Testis (tissue), 3 donors: ENCODE data around the gene TFB1M. TPM values are rescaled to one million over a fixed set of nuclear protein-coding genes. Genes with fewer than 3 reads are reported as not detected.

Experiments used
- DNase-seq: peaks from one replicate; pipeline ENCODE4 v3.0.0-alpha.2; 2019
- H3K27ac ChIP-seq, 2 donors: fragments of 200-600 bp; sonication (generic); one replicate each; pipeline ENCODE4 v1.5.1; 2019
- H3K27me3 ChIP-seq: fragments of 200-600 bp; sonication (generic); one replicate; pipeline ENCODE4 v1.5.1; 2019
- H3K36me3 ChIP-seq: fragments of 200-600 bp; sonication (generic); one replicate; pipeline ENCODE4 v1.5.1; 2017; ENCODE audit warnings: low read depth; ENCODE audit errors: missing control alignments
- H3K4me1 ChIP-seq: fragments of 200-600 bp; sonication (generic); one replicate; pipeline ENCODE4 v1.5.1; 2019
- H3K4me3 ChIP-seq, 2 donors: fragments of 200-600 bp; sonication (generic); one replicate each; pipeline ENCODE4 v1.5.1; 2017 to 2019
- H3K9me3 ChIP-seq: fragments of 200-600 bp; sonication (generic); one replicate; pipeline ENCODE4 v1.5.1; 2017
- CTCF ChIP-seq, 3 experiments: fragments of 450-650 bp in 2 of 3; fragments of 200-600 bp in 1 of 3; sonication (generic) in 1 of 3; IDR thresholded peaks; one replicate each; pipeline ENCODE4 v1.5.1; 2016 to 2019; ENCODE audit warnings: antibody characterized with exemption in 3 of 3, mild to moderate bottlenecking in 2 of 3, moderate library complexity in 1 of 3
- POLR2A ChIP-seq: fragments of 450-650 bp; IDR thresholded peaks from one replicate; pipeline ENCODE4 v1.6.1; 2017; ENCODE audit warnings: antibody characterized with exemption, mild to moderate bottlenecking, moderate library complexity
- WGBS, 2 donors: methylation state at CpG; one replicate each; pipeline ENCODE4 v1.1.5; 2018; 5-methylcytosine and 5-hydroxymethylcytosine counted together
- intact Hi-C: fragments of 100-400 bp; cut with DNase I; formaldehyde crosslinking; loops from one replicate; pipeline ENCODE4 v1.15.1; 2023; ENCODE audit warnings: low total_unique reads
- polyA plus RNA-seq: library from polyadenylated mRNA; stranded (reverse); fragments of 350-450 nt; fragmentation: Illumina TruSeq; extraction: RNeasy Lipid Tissue Mini Kit (QIAGEN cat#74804); gene quantifications from one replicate; pipeline ENCODE4 v1.2.3, GENCODE V29; 2014; ENCODE audit warnings: low read depth, low replicate concordance; ENCODE audit not compliant: insufficient read depth
- total RNA-seq, 2 donors: library from RNA; depleted of rRNA; stranded (reverse); fragments of >200 nt; gene quantifications; one replicate each; pipeline ENCODE4 v1.2.3, GENCODE V29; 2016

The TFB1M gene
- total and polyA plus RNA-seq, 3 donors from 2014 or later = 32.2 to 47.1 (median 36.1) TPM

- no peak overlapping the region for H3K4me3 ChIP-seq
- no peak for DNase-seq
- no peaks in the 10 kb centered on the region for H3K36me3 ChIP-seq
- H3K27ac ChIP-seq = no peak overlapping the region
- H3K4me1 ChIP-seq = no peaks in the 10 kb centered on the region
- H3K27me3 ChIP-seq = no peaks in the 10 kb centered on the region
- WGBS, 2 donors = 76 to 90% methylated on average over 2 of the region's 2 CpGs
- TF ChIP-seq POLR2A (no peak), CTCF (IDR thresholded peaks at IDR 0.05) (no peak)
- H3K9me3 ChIP-seq = no peaks in the 10 kb centered on the region
- intact Hi-C loops = no loop called here
These were observed 26.5 kb downstream of the TFB1M start for GRCh38 chr6:155287762-155288161.

- H3K4me3 ChIP-seq = no peak overlapping the region
- no peak for DNase-seq
- H3K4me1 ChIP-seq = peaks cover 5% of the 10 kb centered on the region
- H3K27ac ChIP-seq = no peak overlapping the region
- H3K27me3 ChIP-seq = no peaks in the 10 kb centered on the region
- WGBS, 2 donors = 91 to 92% methylated on average over 4 of the region's 4 CpGs
- no peaks in the 10 kb centered on the region for H3K9me3 ChIP-seq
- TF ChIP-seq CTCF (IDR thresholded peaks at IDR 0.05) (no peak), POLR2A (no peak)
- H3K36me3 ChIP-seq = no peaks in the 10 kb centered on the region
- intact Hi-C loops = no loop called here
These were observed 29.5 kb downstream of the TFB1M start for GRCh38 chr6:155284775-155285174.

- intact Hi-C loops = no loop called here
- H3K27ac ChIP-seq = no peak overlapping the region
- H3K4me1 ChIP-seq = peaks cover 10% of the 10 kb centered on the region
- no peaks in the 10 kb centered on the region for H3K9me3 ChIP-seq
- WGBS, 2 donors = 83 to 93% methylated on average over 5 of the region's 5 CpGs
- no peaks in the 10 kb centered on the region for H3K36me3 ChIP-seq
- DNase-seq = no peak
- no peak overlapping the region for H3K4me3 ChIP-seq
- TF ChIP-seq POLR2A (no peak), CTCF (IDR thresholded peaks at IDR 0.05) (no peak)
- no peaks in the 10 kb centered on the region for H3K27me3 ChIP-seq
These were observed 35.8 kb downstream of the TFB1M start for GRCh38 chr6:155278319-155279049.

- peak overlapping the region in 1 of 2 donors; percentile 70 for H3K27ac ChIP-seq
These were observed 37.6 kb downstream of the TFB1M start for GRCh38 chr6:155276638-155277037.

More at GRCh38 chr6:155276638-155277037, 37.6 kb downstream of the TFB1M start:
- Histone ChIP-seq H3K4me1 (peaks cover 21% of the 10 kb centered on the region), H3K4me3 (no peak overlapping the region), H3K27me3 (no peaks in the 10 kb centered on the region), H3K36me3 (no peaks in the 10 kb centered on the region), H3K9me3 (no peaks in the 10 kb centered on the region)
- intact Hi-C loops = no loop called here
- TF ChIP-seq POLR2A (no peak), CTCF (IDR thresholded peaks at IDR 0.05) (no peak)
- DNase-seq = no peak
